ENCODE measurements around the gene MTMR3.

The MTMR3 gene

GRCh38 chr22:29958170-29958569 is 75.2 kb downstream of the MTMR3 start:
- no peak overlapping the region for H3K27ac ChIP-seq (ENCODE audit: low read length)
- H3K9me2 ChIP-seq (replicated peaks; ENCODE audit: insufficient read depth, low read length) = no peaks in the 10 kb centered on the region
- no peaks in the 10 kb centered on the region for H3K36me3 ChIP-seq (replicated peaks; ENCODE audit: insufficient read depth, low read length)
- no peak for TF ChIP-seq EZH2 (optimal IDR thresholded peaks at IDR 0.05; ENCODE audit: low read depth, low read length)
- H3K4me3 ChIP-seq (ENCODE audit: low read length) = no peak overlapping the region
- no peaks in the 10 kb centered on the region for H4K20me1 ChIP-seq (ENCODE audit: insufficient read depth, low read length)
- H3K4me2 ChIP-seq (ENCODE audit: low read depth, low read length) = no peak overlapping the region
- DNase-seq = no peak
- H3K27me3 ChIP-seq (replicated peaks; ENCODE audit: insufficient read depth, low read length) = no peaks in the 10 kb centered on the region
- H3F3A ChIP-seq (ENCODE audit: insufficient read depth, low read length) = no peaks in the 10 kb centered on the region
- no peak overlapping the region for H3K9ac ChIP-seq (ENCODE audit: low read length)
- no peaks in the 10 kb centered on the region for H3K9me3 ChIP-seq (replicated peaks; ENCODE audit: insufficient read depth, low read length)
- peaks cover 15% of the 10 kb centered on the region for H3K79me2 ChIP-seq (ENCODE audit: low read length)
- no peaks in the 10 kb centered on the region for H3K4me1 ChIP-seq (ENCODE audit: low read length)
- no peak overlapping the region for H2AFZ ChIP-seq (ENCODE audit: low read length)

- Histone ChIP-seq H3K9me2 (replicated peaks; ENCODE audit: insufficient read depth, low read length) (no peaks in the 10 kb centered on the region), H3K79me2 (ENCODE audit: low read length) (no peaks in the 10 kb centered on the region), H3F3A (ENCODE audit: insufficient read depth, low read length) (no peaks in the 10 kb centered on the region; the same call in 1 of the 2 replicates), H3K27ac (ENCODE audit: low read length) (no peak overlapping the region), H3K36me3 (replicated peaks; ENCODE audit: insufficient read depth, low read length) (no peaks in the 10 kb centered on the region), H3K27me3 (replicated peaks; ENCODE audit: insufficient read depth, low read length) (no peaks in the 10 kb centered on the region), H3K4me3 (ENCODE audit: low read length) (no peak overlapping the region), H3K4me2 (ENCODE audit: low read depth, low read length) (no peak overlapping the region), H3K9me3 (replicated peaks; ENCODE audit: insufficient read depth, low read length) (no peaks in the 10 kb centered on the region), H2AFZ (ENCODE audit: low read length) (no peak overlapping the region), H4K20me1 (ENCODE audit: insufficient read depth, low read length) (no peaks in the 10 kb centered on the region), H3K9ac (ENCODE audit: low read length) (no peak overlapping the region), H3K4me1 (ENCODE audit: low read length) (no peaks in the 10 kb centered on the region)
- DNase-seq = no peak
- no peak for TF ChIP-seq CTCF (IDR thresholded peaks at IDR 0.05; ENCODE audit: low read length)
- TF ChIP-seq EZH2phosphoT487 (IDR thresholded peaks at IDR 0.05; ENCODE audit: low read length) = no peak
- no peak for TF ChIP-seq EZH2 (optimal IDR thresholded peaks at IDR 0.05; ENCODE audit: low read depth, low read length)
Observed at GRCh38 chr22:29964776-29965175, 81.8 kb downstream of the MTMR3 start.

- Histone ChIP-seq H3K79me2 (ENCODE audit: low read length) (no peaks in the 10 kb centered on the region), H3K4me1 (ENCODE audit: low read length) (no peaks in the 10 kb centered on the region), H3K4me3 (ENCODE audit: low read length) (no peak overlapping the region), H3F3A (ENCODE audit: insufficient read depth, low read length) (no peaks in the 10 kb centered on the region; the same call in 1 of the 2 replicates), H3K4me2 (ENCODE audit: low read depth, low read length) (no peak overlapping the region), H3K27ac (ENCODE audit: low read length) (no peak overlapping the region), H3K9me3 (replicated peaks; ENCODE audit: insufficient read depth, low read length) (no peaks in the 10 kb centered on the region), H2AFZ (ENCODE audit: low read length) (no peak overlapping the region), H3K9me2 (replicated peaks; ENCODE audit: insufficient read depth, low read length) (no peaks in the 10 kb centered on the region), H4K20me1 (ENCODE audit: insufficient read depth, low read length) (no peaks in the 10 kb centered on the region), H3K36me3 (replicated peaks; ENCODE audit: insufficient read depth, low read length) (no peaks in the 10 kb centered on the region), H3K9ac (ENCODE audit: low read length) (no peak overlapping the region), H3K27me3 (replicated peaks; ENCODE audit: insufficient read depth, low read length) (no peaks in the 10 kb centered on the region)
- no peak for DNase-seq
- no peak for TF ChIP-seq EZH2 (optimal IDR thresholded peaks at IDR 0.05; ENCODE audit: low read depth, low read length)
- TF ChIP-seq CTCF (IDR thresholded peaks at IDR 0.05; ENCODE audit: low read length) = no peak
- no peak for TF ChIP-seq EZH2phosphoT487 (IDR thresholded peaks at IDR 0.05; ENCODE audit: low read length)
Observed at GRCh38 chr22:29967461-29967860, 84.5 kb downstream of the MTMR3 start.

GRCh38 chr22:29971607-29972006 is 88.6 kb downstream of the MTMR3 start:
- no peak overlapping the region for H3K4me2 ChIP-seq (ENCODE audit: low read depth, low read length)
- no peaks in the 10 kb centered on the region for H3K9me3 ChIP-seq (replicated peaks; ENCODE audit: insufficient read depth, low read length)
- no peaks in the 10 kb centered on the region for H3K9me2 ChIP-seq (replicated peaks; ENCODE audit: insufficient read depth, low read length)
- H4K20me1 ChIP-seq (ENCODE audit: insufficient read depth, low read length) = no peaks in the 10 kb centered on the region
- H3K79me2 ChIP-seq (ENCODE audit: low read length) = no peaks in the 10 kb centered on the region
- no peaks in the 10 kb centered on the region for H3K36me3 ChIP-seq (replicated peaks; ENCODE audit: insufficient read depth, low read length)
- no peak overlapping the region for H3K27ac ChIP-seq (ENCODE audit: low read length)
- no peak overlapping the region for H3K9ac ChIP-seq (ENCODE audit: low read length)
- DNase-seq = no peak
- H3F3A ChIP-seq (ENCODE audit: insufficient read depth, low read length) = no peaks in the 10 kb centered on the region; the same call in 1 of the 2 replicates
- TF ChIP-seq EZH2phosphoT487 (IDR thresholded peaks at IDR 0.05; ENCODE audit: low read length) = no peak
- no peak for TF ChIP-seq EZH2 (optimal IDR thresholded peaks at IDR 0.05; ENCODE audit: low read depth, low read length)
- TF ChIP-seq CTCF (IDR thresholded peaks at IDR 0.05; ENCODE audit: low read length) = no peak
- no peak overlapping the region for H3K4me3 ChIP-seq (ENCODE audit: low read length)
- H2AFZ ChIP-seq (ENCODE audit: low read length) = no peak overlapping the region
- H3K27me3 ChIP-seq (replicated peaks; ENCODE audit: insufficient read depth, low read length) = no peaks in the 10 kb centered on the region
- no peaks in the 10 kb centered on the region for H3K4me1 ChIP-seq (ENCODE audit: low read length)

All from MM.1S (cell line).